GM21423 (cell line): ENCODE results near the gene GAS7.

Source experiments
- ATAC-seq: cut with Tn5 transposase; IDR thresholded peaks from one replicate; pipeline ENCODE4 v1.9.1; 2021; ENCODE audit warnings: mild to moderate bottlenecking, moderate library complexity; ENCODE audit not compliant: unreplicated experiment

Gene GAS7

GRCh38 chr17:10053782-10054540 is 144.4 kb downstream of the GAS7 start:
- ATAC-seq, result no peak

DNA sequence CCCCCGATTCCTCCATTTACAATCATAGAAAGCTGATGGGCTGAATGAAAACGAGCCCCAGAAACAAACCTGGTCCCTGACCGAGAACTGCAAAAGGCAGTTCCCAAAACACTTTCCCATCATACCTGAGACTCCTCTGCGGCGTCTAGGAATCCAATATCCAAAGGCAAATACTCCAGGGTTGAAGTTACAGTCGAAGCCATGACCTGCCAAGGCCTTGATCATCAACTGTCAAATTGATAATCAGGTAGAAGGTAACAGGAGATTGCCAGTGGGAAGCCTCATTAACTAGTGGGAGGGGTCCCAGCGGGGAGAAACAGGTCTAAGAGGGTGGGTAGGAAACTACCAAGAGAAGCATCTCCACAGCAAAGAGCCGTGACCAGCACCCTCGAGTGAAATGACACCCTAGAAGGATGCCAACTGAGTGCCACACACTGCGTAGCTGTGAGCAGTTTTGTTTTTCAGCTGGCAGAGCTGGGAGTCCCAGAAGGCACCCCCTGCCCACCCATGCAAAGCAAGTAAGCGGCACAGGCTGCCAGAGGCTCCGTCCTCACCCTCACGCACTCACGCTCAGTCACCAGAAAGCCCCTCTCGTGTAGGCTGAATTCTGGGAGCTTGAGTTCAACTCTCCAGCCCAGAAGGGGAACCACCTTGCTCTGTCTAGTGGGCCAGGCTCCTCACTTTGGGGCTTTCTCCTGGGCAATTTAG is 146.1 kb downstream of the GAS7 start:
- ATAC-seq, result no peak

DNA sequence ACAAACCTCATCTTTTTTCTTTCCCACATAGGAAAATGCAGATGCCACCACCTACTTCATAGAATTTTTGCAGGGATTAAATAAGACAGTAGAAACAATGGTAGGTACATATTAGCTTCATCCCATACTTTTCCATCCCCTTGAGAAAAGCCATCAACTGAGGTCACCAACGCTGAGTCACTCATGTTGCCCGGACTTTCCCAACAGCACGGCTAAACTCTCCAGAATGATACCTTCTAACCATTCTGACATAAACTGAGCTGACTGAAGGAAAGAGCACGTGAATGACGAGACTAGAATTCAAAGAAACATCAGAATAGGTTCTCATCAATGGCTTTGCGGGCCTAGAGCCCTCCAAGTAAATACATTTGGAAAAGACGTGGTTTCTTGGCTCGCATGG is 147.3 kb downstream of the GAS7 start:
- no peak for ATAC-seq

- ATAC-seq, result no peak
Observed at GRCh38 chr17:10050597-10051101, 147.8 kb downstream of the GAS7 start.

- ATAC-seq, result no peak
Observed at GRCh38 chr17:10048629-10049350, 149.6 kb downstream of the GAS7 start.

- ATAC-seq, result peak; percentile 49
Observed at GRCh38 chr17:10046786-10047785, 151.3 kb downstream of the GAS7 start.

- ATAC-seq, result no peak
Observed at GRCh38 chr17:10045871-10046658, 152.3 kb downstream of the GAS7 start.

DNA sequence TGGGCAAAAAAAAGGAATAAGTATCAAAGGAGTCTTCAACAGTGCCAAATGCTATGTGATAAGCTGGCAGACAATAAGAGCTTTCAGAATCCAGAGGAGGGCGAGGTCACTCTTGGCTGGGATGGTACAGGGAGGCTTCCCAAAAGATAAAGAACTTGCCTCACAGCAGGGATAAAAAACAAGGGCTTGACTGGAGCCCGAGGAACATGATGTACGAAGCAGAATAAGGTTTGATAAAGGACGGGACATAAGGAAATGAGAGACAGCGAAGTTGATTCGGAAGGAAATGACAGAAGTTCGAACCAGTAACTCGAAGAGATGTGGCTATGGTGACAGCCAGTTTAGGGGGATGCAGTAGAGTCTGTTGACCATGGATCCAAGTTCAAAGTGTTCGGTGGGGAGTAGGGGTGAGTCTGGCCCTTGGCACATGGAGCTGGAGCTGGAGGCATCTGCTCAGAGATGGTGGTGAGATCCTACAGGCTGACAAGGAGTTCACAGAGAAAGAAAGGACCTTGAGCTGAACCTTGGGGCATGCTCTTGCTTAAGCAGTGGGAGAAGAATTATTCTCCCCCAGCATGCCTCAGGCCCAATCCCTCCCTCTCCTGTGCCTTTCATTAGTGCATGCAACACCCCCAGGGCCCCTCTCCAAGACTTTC is 155.7 kb downstream of the GAS7 start:
- no peak for ATAC-seq

DNA sequence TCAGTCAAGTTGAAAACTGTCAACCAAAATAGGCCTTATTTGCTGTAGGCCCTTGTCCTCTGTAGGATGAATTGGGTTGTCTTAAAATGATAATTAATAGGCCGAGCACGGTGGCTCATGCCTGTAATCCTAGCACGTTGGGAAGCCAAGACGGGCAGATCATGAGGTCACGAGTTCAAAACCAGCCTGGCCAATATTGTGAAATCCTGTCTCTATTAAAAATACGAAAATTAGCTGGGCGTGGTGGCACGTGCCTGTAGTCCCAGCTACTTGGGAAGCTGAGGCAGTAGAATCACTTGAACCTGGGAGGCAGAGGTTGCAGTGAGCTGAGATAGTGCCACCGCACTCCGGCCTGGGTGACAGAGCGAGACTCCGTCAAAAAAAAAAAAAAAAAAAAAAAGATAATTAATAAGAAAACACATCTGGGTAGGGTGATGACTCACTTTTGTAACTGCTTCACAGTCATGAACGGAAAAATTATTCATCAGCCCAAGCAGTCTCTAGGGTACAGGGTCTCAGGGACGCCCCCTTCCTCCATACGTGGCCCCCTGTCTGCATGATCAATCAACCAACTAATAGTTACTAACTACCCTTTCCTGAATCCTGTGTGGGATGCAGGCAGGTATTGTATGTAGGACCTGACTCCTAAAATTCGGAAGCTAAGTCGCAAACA is 156.4 kb downstream of the GAS7 start:
- ATAC-seq, result peak; percentile 35

GRCh38 chr17:10041287-10041612 is 157.2 kb downstream of the GAS7 start:
- peak; percentile 29 for ATAC-seq

GRCh38 chr17:10036511-10037061 is 161.8 kb downstream of the GAS7 start:
- no peak for ATAC-seq

DNA sequence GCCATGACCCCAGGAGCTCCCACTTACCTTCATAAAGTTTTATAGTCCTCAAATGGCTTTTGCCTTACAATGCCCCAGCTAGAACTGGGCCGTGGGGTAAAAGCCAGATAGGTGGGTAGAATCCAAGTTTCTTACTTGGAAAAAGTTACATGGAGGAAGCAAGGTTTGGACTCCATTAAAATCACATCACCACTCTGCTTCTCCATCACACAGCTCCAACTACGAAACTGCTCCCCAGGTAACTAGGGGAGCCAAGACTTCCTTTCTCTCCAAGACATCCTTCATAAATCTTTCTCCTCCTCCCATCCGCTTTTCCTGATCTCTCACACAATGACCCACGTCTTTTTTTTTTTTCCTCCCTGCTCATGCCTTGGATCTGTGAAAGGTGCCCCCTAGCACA is 162.5 kb downstream of the GAS7 start:
- no peak for ATAC-seq

DNA sequence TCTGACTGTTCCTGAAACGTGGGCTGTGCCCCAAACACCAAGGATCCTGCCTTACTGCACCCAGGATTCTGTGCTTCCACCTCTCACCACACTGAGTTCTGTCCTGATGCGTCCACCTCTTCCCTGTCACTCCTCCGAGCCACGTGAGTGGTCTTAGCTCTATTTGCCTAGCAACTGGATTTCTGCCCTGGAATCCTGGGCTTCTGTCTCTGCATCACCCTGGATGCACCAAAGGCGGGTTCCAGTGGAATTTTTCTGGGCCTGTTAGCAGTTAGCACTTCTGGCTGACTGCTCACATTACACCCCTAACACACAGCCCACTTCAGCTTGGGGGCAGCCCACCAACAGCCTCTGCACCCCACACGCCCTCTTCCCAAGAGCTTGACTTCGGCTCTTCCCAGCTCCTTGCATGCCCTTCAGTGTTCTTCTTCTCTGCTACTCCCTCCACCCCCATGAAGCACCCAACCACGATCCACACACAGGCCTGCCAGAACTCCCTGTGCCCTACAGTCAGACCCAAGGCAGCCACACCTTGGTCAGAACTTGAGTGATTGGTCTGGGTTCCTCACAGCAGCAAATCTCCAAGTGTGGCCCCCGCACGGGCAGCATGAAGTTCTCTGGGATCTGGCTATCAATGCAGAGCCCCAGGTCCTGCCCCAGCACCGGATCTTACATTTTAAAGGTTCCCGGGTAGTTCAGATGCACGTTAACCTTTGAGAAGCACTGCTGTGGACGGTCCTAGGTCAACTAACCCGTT is 163.5 kb downstream of the GAS7 start:
- ATAC-seq, result no peak

DNA sequence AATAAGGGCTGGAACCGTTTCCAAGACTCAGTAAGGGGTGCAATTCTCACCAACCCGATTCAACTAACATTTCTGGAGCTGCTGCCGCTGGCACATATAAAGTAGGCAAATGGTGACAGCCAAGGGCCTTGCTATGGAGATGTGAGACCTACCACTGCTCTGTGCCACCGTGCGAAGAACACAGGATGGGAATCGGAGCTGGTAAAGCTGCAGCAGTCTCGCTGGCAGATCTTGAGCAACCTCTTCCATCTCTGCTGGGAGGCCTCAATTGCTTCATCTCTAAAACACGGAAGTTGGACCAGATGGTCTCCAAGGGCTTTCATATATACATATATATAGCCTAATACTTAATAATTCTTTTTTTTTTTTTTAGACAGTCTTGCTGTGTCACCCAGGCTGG is 164.4 kb downstream of the GAS7 start:
- ATAC-seq, result no peak

GRCh38 chr17:10033449-10033848 is 165.0 kb downstream of the GAS7 start:
- no peak for ATAC-seq

GRCh38 chr17:10032118-10032852 is 166.1 kb downstream of the GAS7 start:
- ATAC-seq, result no peak

GRCh38 chr17:10031606-10032005 is 166.8 kb downstream of the GAS7 start:
- no peak for ATAC-seq
